MG63 (cell line): Measurements from ENCODE around the gene ATAD2B. TPM values are rescaled to one million over a fixed set of nuclear protein-coding genes. Genes with fewer than 3 reads are reported as not detected.

Source experiments
- DNase-seq: peaks from one replicate; pipeline ENCODE4 v3.0.0-alpha.2; 2020
- H3K27me3 ChIP-seq: fragments of 250-450 bp; sonication (Bioruptor Pico); 2 replicates; pipeline ENCODE4 v1.5.1; 2020; ENCODE audit warnings: mild to moderate bottlenecking, moderate library complexity
- H3K36me3 ChIP-seq: fragments of 250-450 bp; sonication (Bioruptor Pico); 2 replicates; pipeline ENCODE4 v1.5.1; 2020; ENCODE audit warnings: mild to moderate bottlenecking, moderate library complexity
- H3K4me3 ChIP-seq: fragments of 250-450 bp; sonication (Bioruptor Pico); 2 replicates; pipeline ENCODE4 v1.5.1; 2020; ENCODE audit warnings: mild to moderate bottlenecking, moderate library complexity
- H3K9me3 ChIP-seq: fragments of 250-450 bp; sonication (Bioruptor Pico); 2 replicates; pipeline ENCODE4 v1.5.1; 2020; ENCODE audit warnings: mild to moderate bottlenecking, moderate library complexity
- total RNA-seq: library from RNA; depleted of rRNA; stranded (reverse); fragments of >200 nt; shearing (Covaris generic); gene quantifications from 2 replicates; pipeline ENCODE4 v1.2.3, GENCODE V29; 2014; ENCODE audit warnings: low replicate concordance

The ATAD2B gene
- total RNA-seq, 1 experiment from 2014 or later: 2.9 TPM

- no peak overlapping the region for H3K4me3 ChIP-seq
- no peak for DNase-seq
- no peaks in the 10 kb centered on the region for H3K27me3 ChIP-seq
- H3K9me3 ChIP-seq: no peaks in the 10 kb centered on the region
- H3K36me3 ChIP-seq: peaks cover 17% of the 10 kb centered on the region
Measured at GRCh38 chr2:23861952-23862351, 65.0 kb downstream of the ATAD2B start.

GRCh38 chr2:23859983-23860382 is 66.9 kb downstream of the ATAD2B start:
- H3K9me3 ChIP-seq: no peaks in the 10 kb centered on the region
- no peak for DNase-seq
- H3K4me3 ChIP-seq: no peak overlapping the region
- H3K27me3 ChIP-seq: no peaks in the 10 kb centered on the region
- H3K36me3 ChIP-seq: peaks cover 10% of the 10 kb centered on the region

- no peaks in the 10 kb centered on the region for H3K9me3 ChIP-seq
- no peak for DNase-seq
- no peak overlapping the region for H3K4me3 ChIP-seq
- H3K27me3 ChIP-seq: no peaks in the 10 kb centered on the region
- H3K36me3 ChIP-seq: peaks cover 10% of the 10 kb centered on the region
Measured at GRCh38 chr2:23859234-23859633, 67.7 kb downstream of the ATAD2B start.

- Histone ChIP-seq H3K4me3 (no peak overlapping the region), H3K27me3 (no peaks in the 10 kb centered on the region), H3K9me3 (no peaks in the 10 kb centered on the region), H3K36me3 (no peaks in the 10 kb centered on the region)
- no peak for DNase-seq
Measured at GRCh38 chr2:23850564-23851256, 76.2 kb downstream of the ATAD2B start.

- DNase-seq: no peak
- H3K27me3 ChIP-seq: no peaks in the 10 kb centered on the region
- H3K4me3 ChIP-seq: no peak overlapping the region
- peaks cover 3% of the 10 kb centered on the region; the same call in 1 of the 2 replicates for H3K9me3 ChIP-seq
- H3K36me3 ChIP-seq: peaks cover 3% of the 10 kb centered on the region; the same call in 1 of the 2 replicates
Measured at GRCh38 chr2:23844905-23845304, 82.0 kb downstream of the ATAD2B start.

- no peak for DNase-seq
- H3K4me3 ChIP-seq: no peak overlapping the region
Measured at GRCh38 chr2:23843051-23843976, 83.6 kb downstream of the ATAD2B start.

GRCh38 chr2:23839919-23840578 is 86.9 kb downstream of the ATAD2B start:
- DNase-seq: no peak
- H3K9me3 ChIP-seq: peaks cover 3% of the 10 kb centered on the region; the same call in 1 of the 2 replicates
- H3K4me3 ChIP-seq: no peak overlapping the region
- H3K27me3 ChIP-seq: no peaks in the 10 kb centered on the region
- H3K36me3 ChIP-seq: peaks cover 3% of the 10 kb centered on the region; the same call in 1 of the 2 replicates

More at GRCh38 chr2:23843051-23843976, 83.6 kb downstream of the ATAD2B start:
- H3K9me3 ChIP-seq: peaks cover 3% of the 10 kb centered on the region; the same call in 1 of the 2 replicates
- peaks cover 3% of the 10 kb centered on the region; the same call in 1 of the 2 replicates for H3K36me3 ChIP-seq
- no peaks in the 10 kb centered on the region for H3K27me3 ChIP-seq

- peaks cover 3% of the 10 kb centered on the region; the same call in 1 of the 2 replicates for H3K36me3 ChIP-seq
- H3K9me3 ChIP-seq: no peaks in the 10 kb centered on the region; the same call in 1 of the 2 replicates
- no peak for DNase-seq
- no peak overlapping the region for H3K4me3 ChIP-seq
- H3K27me3 ChIP-seq: no peaks in the 10 kb centered on the region
Measured at GRCh38 chr2:23838996-23839395, 87.9 kb downstream of the ATAD2B start.

GRCh38 chr2:23838581-23838980 is 88.3 kb downstream of the ATAD2B start:
- DNase-seq: no peak
- Histone ChIP-seq H3K27me3 (no peaks in the 10 kb centered on the region), H3K36me3 (peaks cover 3% of the 10 kb centered on the region; the same call in 1 of the 2 replicates), H3K4me3 (no peak overlapping the region), H3K9me3 (no peaks in the 10 kb centered on the region; the same call in 1 of the 2 replicates)

- Histone ChIP-seq H3K9me3 (no peaks in the 10 kb centered on the region; the same call in 1 of the 2 replicates), H3K4me3 (no peak overlapping the region), H3K27me3 (no peaks in the 10 kb centered on the region), H3K36me3 (peaks cover 3% of the 10 kb centered on the region; the same call in 1 of the 2 replicates)
- no peak for DNase-seq
Measured at GRCh38 chr2:23837871-23838270, 89.1 kb downstream of the ATAD2B start.

GRCh38 chr2:23836971-23837565 is 89.9 kb downstream of the ATAD2B start:
- Histone ChIP-seq H3K9me3 (no peaks in the 10 kb centered on the region; the same call in 1 of the 2 replicates), H3K27me3 (no peaks in the 10 kb centered on the region), H3K4me3 (no peak overlapping the region), H3K36me3 (peaks cover 3% of the 10 kb centered on the region; the same call in 1 of the 2 replicates)
- no peak for DNase-seq

- Histone ChIP-seq H3K27me3 (no peaks in the 10 kb centered on the region), H3K4me3 (no peak overlapping the region), H3K36me3 (no peaks in the 10 kb centered on the region), H3K9me3 (no peaks in the 10 kb centered on the region; the same call in 1 of the 2 replicates)
- DNase-seq: no peak
Measured at GRCh38 chr2:23836505-23836904, 90.4 kb downstream of the ATAD2B start.

- Histone ChIP-seq H3K9me3 (no peaks in the 10 kb centered on the region; the same call in 1 of the 2 replicates), H3K36me3 (no peaks in the 10 kb centered on the region), H3K27me3 (no peaks in the 10 kb centered on the region), H3K4me3 (no peak overlapping the region)
- no peak for DNase-seq
Measured at GRCh38 chr2:23835988-23836387, 90.9 kb downstream of the ATAD2B start.

- H3K27me3 ChIP-seq: no peaks in the 10 kb centered on the region
- no peaks in the 10 kb centered on the region for H3K36me3 ChIP-seq
- no peak for DNase-seq
- no peaks in the 10 kb centered on the region; the same call in 1 of the 2 replicates for H3K9me3 ChIP-seq
- no peak overlapping the region for H3K4me3 ChIP-seq
Measured at GRCh38 chr2:23835423-23835822, 91.5 kb downstream of the ATAD2B start.

GRCh38 chr2:23828986-23829385 is 97.9 kb downstream of the ATAD2B start:
- DNase-seq: no peak
- H3K9me3 ChIP-seq: no peaks in the 10 kb centered on the region
- H3K36me3 ChIP-seq: no peaks in the 10 kb centered on the region
- H3K27me3 ChIP-seq: no peaks in the 10 kb centered on the region
- H3K4me3 ChIP-seq: no peak overlapping the region

- no peak for DNase-seq
- no peaks in the 10 kb centered on the region for H3K36me3 ChIP-seq
- no peak overlapping the region for H3K4me3 ChIP-seq
- no peaks in the 10 kb centered on the region for H3K9me3 ChIP-seq
- no peaks in the 10 kb centered on the region for H3K27me3 ChIP-seq
Measured at GRCh38 chr2:23828256-23828980, 98.5 kb downstream of the ATAD2B start.
